Hepatocyte (in vitro differentiated cells): ENCODE results near the gene DUSP10.

Experiments used
- EZH2 ChIP-seq: fragments of 200-600 bp; sonication (generic); IDR thresholded peaks from 2 replicates; pipeline ENCODE4 v1.6.1; 2016; ENCODE audit warnings: antibody characterized with exemption, mild to moderate bottlenecking, borderline replicate concordance
- EZH2phosphoT487 ChIP-seq: fragments of 200-600 bp; sonication (generic); IDR thresholded peaks from one replicate; pipeline ENCODE4 v1.6.1; 2018; ENCODE audit warnings: antibody characterized with exemption, mild to moderate bottlenecking, low read depth, moderate library complexity; ENCODE audit not compliant: unreplicated experiment, severe bottlenecking
- TF ChIP-seq, protein P1 (sequence below): fragments of 200-600 bp; sonication (generic); IDR thresholded peaks from 2 replicates; pipeline ENCODE4 v1.5.1; 2016; ENCODE audit warnings: antibody characterized with exemption, mild to moderate bottlenecking; ENCODE audit not compliant: poor library complexity

DNA sequence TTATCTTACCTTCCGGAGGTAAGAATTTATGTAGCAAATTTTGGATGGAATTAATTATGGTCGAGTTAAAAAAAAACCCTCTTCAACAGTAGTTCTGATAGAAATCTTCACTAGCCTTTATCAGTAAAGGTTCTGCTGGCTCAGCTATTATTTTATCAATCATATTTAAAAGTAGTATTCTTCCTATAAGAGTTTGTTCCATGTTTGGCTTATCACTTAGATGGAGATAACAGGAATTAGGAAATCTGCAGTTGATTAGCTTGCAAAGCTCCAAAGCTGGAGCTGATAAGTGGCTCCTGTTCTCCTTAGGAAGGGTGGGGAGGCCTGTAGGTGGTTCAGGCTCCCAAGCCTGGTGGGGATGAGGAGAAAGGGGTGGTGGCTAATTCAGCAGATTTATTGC lies 31.5 kb upstream of the DUSP10 start:
- TF ChIP-seq, protein P1, sequence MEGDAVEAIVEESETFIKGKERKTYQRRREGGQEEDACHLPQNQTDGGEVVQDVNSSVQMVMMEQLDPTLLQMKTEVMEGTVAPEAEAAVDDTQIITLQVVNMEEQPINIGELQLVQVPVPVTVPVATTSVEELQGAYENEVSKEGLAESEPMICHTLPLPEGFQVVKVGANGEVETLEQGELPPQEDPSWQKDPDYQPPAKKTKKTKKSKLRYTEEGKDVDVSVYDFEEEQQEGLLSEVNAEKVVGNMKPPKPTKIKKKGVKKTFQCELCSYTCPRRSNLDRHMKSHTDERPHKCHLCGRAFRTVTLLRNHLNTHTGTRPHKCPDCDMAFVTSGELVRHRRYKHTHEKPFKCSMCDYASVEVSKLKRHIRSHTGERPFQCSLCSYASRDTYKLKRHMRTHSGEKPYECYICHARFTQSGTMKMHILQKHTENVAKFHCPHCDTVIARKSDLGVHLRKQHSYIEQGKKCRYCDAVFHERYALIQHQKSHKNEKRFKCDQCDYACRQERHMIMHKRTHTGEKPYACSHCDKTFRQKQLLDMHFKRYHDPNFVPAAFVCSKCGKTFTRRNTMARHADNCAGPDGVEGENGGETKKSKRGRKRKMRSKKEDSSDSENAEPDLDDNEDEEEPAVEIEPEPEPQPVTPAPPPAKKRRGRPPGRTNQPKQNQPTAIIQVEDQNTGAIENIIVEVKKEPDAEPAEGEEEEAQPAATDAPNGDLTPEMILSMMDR = no peak
- no peak for TF ChIP-seq EZH2
- no peak for TF ChIP-seq EZH2phosphoT487
